Posterior vena cava (tissue), 2 donors: ENCODE results near the gene GRIK3. TPM values are rescaled to one million over a fixed set of nuclear protein-coding genes. Genes with fewer than 3 reads are reported as not detected.
"Not testable (repeated sequence)": the region's sequence is repeated elsewhere in the genome, so short reads cannot be mapped to it uniquely, and the experiment has no call there.

Experiments
- DNase-seq: peaks from one replicate; pipeline ENCODE4 v3.0.0-alpha.2; 2020; ENCODE audit warnings: low spot score
- intact Hi-C, 2 donors: fragments of 100-400 bp; cut with DNase I; formaldehyde crosslinking; loops; one replicate each; pipeline versions ENCODE4 v1.14.1 to v1.14.2; 2022 to 2023
- long read RNA-seq, 2 donors: library from polyadenylated mRNA; unstranded; transcript quantifications; one replicate each; pipeline ENCODE4 v2.0.0, GENCODE V29; 2020 to 2021
- total RNA-seq, 2 donors: library from RNA; stranded (reverse); fragmentation: NEBNext Ultra II Directional; extraction: Animal tissue kit (Norgen Biotek cat#: 25700); gene quantifications; one replicate each; pipeline ENCODE4 v1.2.1, GENCODE V29; 2021
- donor health status: DM: yes; HTN: yes; CAD: no.
- donor health status: DM: yes; HTN: yes; CAD: no.

The GRIK3 gene
- total RNA-seq: under 1 TPM; 0.23 to 0.33 TPM
- long read RNA-seq, donor 1: 0 reads
- long read RNA-seq, donor 2: 0 reads

GRCh38 chr1:37034121-37035013 is at the start of gene GRIK3:
GRIK3 (minus strand) TSS chr1:37034515; CDS start chr1:37034108, 407 bp downstream.
- no peak for DNase-seq
- intact Hi-C loops: no loop called here

- DNase-seq: peak; percentile 14
- intact Hi-C loops: no loop called here
Measured at GRCh38 chr1:37084013-37084412, 49.7 kb upstream of the GRIK3 start.

GRCh38 chr1:37083603-37084002 is 49.3 kb upstream of the GRIK3 start:
- intact Hi-C loops: no loop called here
- no peak for DNase-seq

- intact Hi-C loops, DNase-seq: not testable (repeated sequence)
Measured at GRCh38 chr1:37080296-37080986, 46.1 kb upstream of the GRIK3 start.

- no peak for DNase-seq
- intact Hi-C loops: no loop called here
Measured at GRCh38 chr1:37078866-37079265, 44.6 kb upstream of the GRIK3 start.

GRCh38 chr1:37076168-37076567 is 41.9 kb upstream of the GRIK3 start:
- intact Hi-C loops: no loop called here
- DNase-seq: no peak

- intact Hi-C loops: no loop called here
- no peak for DNase-seq
Measured at GRCh38 chr1:37073854-37074379, 39.6 kb upstream of the GRIK3 start.

GRCh38 chr1:37073152-37073853 is 39.0 kb upstream of the GRIK3 start:
- intact Hi-C loops: no loop called here
- no peak for DNase-seq

GRCh38 chr1:37071829-37072228 is 37.5 kb upstream of the GRIK3 start:
- DNase-seq: no peak
- intact Hi-C loops: no loop called here

GRCh38 chr1:37070126-37070525 is 35.8 kb upstream of the GRIK3 start:
- intact Hi-C loops: no loop called here
- DNase-seq: no peak

- no peak for DNase-seq
- intact Hi-C loops: no loop called here
Measured at GRCh38 chr1:37069406-37069805, 35.1 kb upstream of the GRIK3 start.

GRCh38 chr1:37068897-37069296 is 34.6 kb upstream of the GRIK3 start:
- no peak for DNase-seq
- intact Hi-C loops: no loop called here

GRCh38 chr1:37068260-37068659 is 33.9 kb upstream of the GRIK3 start:
- intact Hi-C loops: no loop called here
- no peak for DNase-seq

- no peak for DNase-seq
- intact Hi-C loops: no loop called here
Measured at GRCh38 chr1:37064039-37064438, 29.7 kb upstream of the GRIK3 start.

- intact Hi-C loops: no loop called here
- DNase-seq: no peak
Measured at GRCh38 chr1:37059346-37059745, 25.0 kb upstream of the GRIK3 start.

GRCh38 chr1:37058424-37058988 is 24.2 kb upstream of the GRIK3 start:
- DNase-seq: no peak
- intact Hi-C loops: no loop called here

- no peak for DNase-seq
- intact Hi-C loops: no loop called here
Measured at GRCh38 chr1:37056325-37056724, 22.0 kb upstream of the GRIK3 start.

GRCh38 chr1:37055631-37056030 is 21.3 kb upstream of the GRIK3 start:
- intact Hi-C loops: no loop called here
- no peak for DNase-seq

- intact Hi-C loops: no loop called here
- no peak for DNase-seq
Measured at GRCh38 chr1:37053173-37053572, 18.9 kb upstream of the GRIK3 start.
